A549 (cell line): ENCODE data around the gene RAD18.

Experiments used
- CTCF ChIP-seq: fragments of >200 bp; sonication (Bioruptor Twin); formaldehyde crosslinking; IDR thresholded peaks from 3 replicates; pipeline ENCODE4 v1.5.1; 2016
- NFE2L2 ChIP-seq: fragments of 150-350 bp; conservative IDR thresholded peaks from 2 replicates; pipeline ENCODE4 v1.6.1; 2014; ENCODE audit warnings: low read length

- TF ChIP-seq NFE2L2 (no peak), CTCF (no peak)
Observed at GRCh38 chr3:8997151-8997550, 33.9 kb upstream of the RAD18 start.
